Stimulated activated CD8-positive, alpha-beta memory T cell treated with anti-CD3 and anti-CD28 coated beads, Interleukin-4, amount 100 ng/mL, for 24 hours (primary cell): Measurements from ENCODE around the gene POGLUT2.
"Not testable (repeated sequence)": the region's sequence is repeated elsewhere in the genome, so short reads cannot be mapped to it uniquely, and the experiment has no call there.

Experiments
- DNase-seq: peaks from one replicate; pipeline ENCODE4 v3.0.0-alpha.2; 2020; ENCODE audit warnings: low read depth

The POGLUT2 gene

DNA sequence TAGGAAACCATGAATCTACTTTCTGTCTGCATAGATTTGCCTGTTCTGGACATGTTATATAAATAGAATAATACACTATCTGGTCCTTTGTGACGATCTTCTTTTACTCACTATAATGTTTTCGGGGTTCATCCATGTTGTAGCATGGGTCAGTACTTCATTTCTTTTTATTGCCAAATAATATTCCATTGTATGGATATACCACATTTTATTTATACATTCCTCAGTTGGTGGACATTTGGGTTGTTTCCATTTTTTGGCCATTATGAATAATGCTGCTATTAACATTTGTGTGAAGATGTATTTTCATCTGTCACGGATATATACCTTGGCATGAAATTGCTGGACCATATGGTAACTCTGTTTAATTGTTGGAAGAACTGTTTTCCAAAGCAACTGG is 6.9 kb upstream of the POGLUT2 start:
- no peak for DNase-seq

DNA sequence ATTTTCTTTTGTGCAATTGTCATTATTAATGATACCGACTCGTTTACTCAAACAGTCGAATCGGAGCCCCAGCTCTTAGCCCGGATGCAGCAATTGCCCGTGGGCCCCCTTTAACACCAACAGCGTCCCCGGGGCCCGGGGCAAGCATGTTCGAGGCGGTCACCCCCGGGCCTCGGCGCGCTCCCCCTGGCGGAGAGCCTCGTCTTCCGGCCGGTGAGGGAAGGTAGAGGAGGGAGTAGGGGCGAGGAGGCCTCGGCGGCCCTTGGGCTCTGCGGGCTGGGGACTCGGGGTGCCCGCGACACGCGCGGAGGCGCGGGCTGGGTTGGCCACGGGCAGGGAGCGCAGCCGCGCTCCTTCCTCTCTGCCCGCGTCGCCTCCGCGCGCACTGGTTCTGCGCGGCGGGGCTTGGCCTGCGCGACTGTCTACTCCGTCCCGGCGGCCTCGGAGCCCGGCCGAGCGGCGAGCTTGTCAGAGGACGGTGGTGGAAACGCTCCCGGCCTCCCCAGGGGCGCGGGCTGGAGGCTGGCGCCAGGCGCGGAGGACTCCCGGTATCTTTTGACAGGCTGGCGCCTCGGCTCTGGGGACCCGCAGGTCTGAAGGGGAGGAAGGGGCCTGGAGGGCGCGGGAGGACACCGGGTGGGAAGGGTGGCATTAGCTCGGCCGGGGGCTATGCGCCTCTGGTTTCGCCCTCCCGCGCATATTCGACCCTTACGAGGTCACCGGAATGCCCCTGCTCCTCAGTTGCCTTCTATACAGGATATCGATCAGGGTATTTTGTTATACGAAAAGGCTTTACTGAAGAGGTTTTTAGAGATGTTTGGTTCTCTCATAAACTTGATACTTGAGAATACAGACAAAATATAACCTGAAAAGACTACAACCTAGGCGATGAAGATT is 1.6 kb upstream of the POGLUT2 start:
- DNase-seq, result peak; percentile 82

DNA sequence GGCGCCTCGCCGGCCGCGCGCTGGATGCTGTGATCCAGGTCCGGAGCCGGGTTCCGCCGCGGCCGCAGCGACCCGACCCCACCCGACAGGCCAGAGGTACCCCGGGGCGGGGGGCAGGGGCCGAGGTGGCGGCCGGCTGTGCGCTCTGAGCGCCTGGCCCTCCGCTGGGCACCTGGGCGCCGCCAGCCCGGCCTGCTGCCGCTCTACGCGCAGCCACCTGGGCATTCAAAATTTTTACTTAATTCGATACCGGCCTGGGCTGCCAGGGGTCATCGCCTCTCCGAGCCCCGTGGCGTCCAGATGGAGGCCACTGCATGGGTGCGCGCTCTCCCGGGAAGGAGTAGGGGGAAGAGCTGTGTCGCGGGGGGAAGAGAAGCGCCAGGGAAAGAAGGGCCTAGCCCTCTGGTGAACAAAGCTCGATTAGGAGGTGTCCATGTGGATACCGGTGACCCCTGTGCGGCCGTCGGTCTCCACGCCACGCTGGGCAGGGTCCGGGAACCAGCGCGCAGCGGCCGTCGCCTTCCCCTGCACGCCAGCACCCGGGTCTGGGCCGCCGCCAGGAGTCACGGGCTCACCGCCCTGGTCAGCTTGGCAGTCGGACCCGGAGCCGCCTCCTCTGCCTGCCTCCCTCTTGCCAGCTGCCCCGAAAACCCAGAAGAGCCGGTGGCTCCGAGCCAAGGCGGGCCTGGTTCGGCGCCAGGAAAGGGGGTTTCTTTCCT is 809 bp upstream of the POGLUT2 start:
- DNase-seq, result no peak

DNA sequence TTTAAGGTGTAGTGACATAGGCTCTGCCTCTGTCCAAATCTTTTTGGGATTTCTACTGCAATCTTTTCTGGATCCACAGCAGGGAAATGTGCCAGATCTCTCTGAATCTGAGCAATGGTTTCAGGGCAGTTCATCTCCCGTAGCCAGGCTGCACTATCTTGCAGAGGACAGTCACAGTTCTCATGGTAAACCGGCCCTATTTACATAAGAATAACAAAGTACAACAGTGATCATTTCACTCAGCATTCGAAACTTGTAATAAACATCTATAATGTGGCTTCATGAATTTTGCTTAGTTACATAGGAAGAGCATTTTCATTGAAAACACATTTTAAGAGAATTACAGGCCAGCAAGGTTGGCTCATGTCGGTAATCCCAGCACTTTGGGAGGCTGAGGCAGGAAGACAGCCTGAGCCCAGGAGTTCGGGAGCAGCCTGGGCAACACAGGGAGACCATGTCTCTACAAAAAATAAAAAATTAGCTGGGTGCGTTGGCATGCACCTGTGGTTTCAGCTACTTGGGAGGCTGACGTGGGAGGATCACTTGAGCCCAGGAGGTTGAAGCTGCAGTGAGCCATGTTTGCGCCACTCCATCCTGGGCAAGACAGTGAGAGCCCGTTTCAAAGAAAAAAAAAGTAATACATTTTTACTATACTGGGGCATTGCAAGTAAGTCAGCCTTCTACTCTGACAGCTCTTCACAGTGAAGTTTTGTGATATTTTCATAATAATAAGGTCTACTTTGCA is 5.0 kb downstream of the POGLUT2 start:
- no peak for DNase-seq

DNA sequence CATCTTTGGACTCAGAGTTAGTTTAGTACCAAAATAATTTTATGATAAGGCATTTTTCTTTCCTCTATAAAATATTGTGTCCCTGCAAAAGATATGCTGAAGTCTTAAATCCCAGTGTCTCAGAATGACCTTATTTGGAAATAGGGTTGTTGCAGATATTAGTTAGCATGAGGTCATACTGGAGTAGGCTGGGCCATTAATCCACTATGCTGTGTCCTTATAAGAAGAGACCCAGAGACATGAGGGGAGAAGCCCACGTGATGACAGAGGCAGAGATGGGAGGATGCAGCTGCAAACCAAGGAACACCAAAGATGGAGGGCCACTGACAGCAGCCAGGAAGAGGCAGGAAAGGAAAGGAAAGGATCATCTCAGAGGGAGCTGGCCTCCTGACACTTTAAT is 6.4 kb downstream of the POGLUT2 start:
- DNase-seq, result no peak

- no peak for DNase-seq
Observed at GRCh38 chr13:102788683-102789082, 10.1 kb downstream of the POGLUT2 start.

GRCh38 chr13:102784483-102784882 is 14.3 kb downstream of the POGLUT2 start:
- DNase-seq, result no peak

- DNase-seq, result no peak
Observed at GRCh38 chr13:102781591-102781990, 17.2 kb downstream of the POGLUT2 start.

DNA sequence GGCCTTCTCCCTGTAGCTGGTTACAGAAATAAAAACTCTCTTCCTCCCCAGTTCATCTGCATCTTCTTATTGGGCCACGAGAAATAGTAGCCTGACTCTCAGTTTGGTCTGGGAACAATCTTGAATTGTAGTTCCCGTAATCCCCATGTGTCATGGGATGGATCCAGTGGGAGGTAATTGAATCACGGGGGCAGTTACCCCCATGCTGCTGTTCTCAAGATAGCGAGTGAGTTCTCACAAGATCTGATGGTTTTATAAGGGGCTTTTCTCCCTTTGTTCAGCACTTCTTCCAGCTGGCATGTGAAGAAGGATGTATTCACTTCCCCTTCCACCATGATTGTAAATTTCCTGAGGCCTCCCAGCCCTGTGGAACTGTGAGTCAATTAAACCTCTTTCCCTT is 18.1 kb downstream of the POGLUT2 start:
- DNase-seq, result not testable (repeated sequence)

GRCh38 chr13:102779436-102780159 is 19.2 kb downstream of the POGLUT2 start:
- DNase-seq, result no peak

- no peak for DNase-seq
Observed at GRCh38 chr13:102777736-102778135, 21.0 kb downstream of the POGLUT2 start.

GRCh38 chr13:102776271-102776670 is 22.5 kb downstream of the POGLUT2 start:
- no peak for DNase-seq

DNA sequence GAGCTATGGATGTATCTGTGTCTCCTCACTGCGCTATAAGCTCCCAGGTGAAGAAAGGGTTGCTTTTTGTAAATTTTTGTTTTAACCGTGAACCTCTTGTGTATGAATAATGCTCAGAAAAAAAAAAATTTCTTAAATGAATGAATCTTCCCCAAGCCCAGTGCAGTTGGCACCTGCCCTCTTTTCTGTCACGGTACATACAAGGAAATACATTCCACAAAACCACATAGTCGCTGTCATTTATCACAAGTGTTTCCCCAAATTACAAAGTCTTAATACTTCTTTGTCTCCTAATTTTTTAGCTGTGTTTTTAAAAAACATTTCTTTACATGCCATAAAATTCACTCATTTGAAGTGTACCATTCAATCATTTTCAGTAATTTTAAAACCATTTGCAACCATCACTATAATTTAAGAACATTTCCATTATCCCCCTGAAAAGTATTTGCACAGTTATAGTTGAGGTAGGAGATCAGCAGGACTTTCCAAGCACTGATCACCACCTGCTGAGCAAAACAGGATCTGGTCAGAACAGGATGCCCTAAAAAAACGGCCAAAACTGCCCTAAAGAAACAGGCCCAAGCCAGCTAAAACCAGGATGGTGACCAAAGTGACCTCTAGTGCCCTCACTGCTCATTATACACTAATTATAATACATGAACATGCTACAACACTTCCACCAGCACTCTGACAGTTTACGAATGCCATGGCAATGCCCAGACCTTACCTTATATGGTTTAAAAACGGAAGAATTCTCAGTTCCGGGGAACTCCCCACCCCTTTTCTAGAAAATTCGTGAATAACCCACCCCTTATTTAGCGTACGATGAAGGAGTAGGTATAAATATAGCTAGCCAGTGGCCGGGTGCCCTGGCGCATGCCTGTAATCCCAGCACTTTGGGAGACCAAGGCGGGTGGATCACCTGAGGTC is 23.9 kb downstream of the POGLUT2 start:
- no peak for DNase-seq

GRCh38 chr13:102774214-102774568 is 24.6 kb downstream of the POGLUT2 start:
- DNase-seq, result no peak

DNA sequence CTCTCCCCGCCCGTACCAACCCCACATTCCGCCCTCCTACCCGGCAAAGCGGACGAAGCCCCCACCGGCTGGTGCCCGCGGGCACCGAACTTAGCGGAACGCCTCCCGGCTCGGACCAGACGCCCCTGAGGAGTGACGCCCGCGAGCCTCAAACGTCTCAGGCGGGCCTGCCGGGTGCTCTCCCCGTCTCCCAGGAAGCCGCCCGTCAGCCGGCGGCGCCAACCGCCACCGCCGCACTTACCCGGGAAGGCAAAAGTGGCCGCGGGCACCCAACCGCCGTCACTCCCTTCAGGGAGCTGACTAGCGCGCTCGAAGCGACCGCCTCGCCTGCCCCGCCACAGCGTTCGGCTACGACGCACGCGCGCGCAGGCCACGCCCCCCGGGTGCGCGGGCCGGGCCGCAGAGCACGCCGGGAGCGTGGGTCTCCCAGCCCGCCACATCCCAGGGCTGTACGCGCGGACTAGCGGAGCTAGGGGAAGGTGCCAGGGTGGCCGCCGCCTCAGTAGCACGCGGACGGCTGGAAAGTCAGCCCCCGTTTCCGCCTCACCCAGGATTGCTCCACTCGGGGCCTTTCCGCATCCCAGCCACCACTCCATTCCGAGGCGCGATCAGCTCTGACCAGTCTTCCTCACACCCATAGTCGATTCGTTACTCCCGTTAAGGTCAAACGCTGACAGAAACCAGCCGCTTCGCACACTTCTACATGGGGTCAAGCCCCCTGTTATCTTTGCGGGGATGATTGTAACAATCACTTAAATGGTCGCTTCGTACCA is 25.1 kb downstream of the POGLUT2 start, which contains the start of gene TEX30:
Gene TEX30, minus strand, starts transcription at position 346 of the 773 bp plus-strand sequence. CDS start 3,760 bp downstream, outside the sequence.
- peak; percentile 82 for DNase-seq

DNA sequence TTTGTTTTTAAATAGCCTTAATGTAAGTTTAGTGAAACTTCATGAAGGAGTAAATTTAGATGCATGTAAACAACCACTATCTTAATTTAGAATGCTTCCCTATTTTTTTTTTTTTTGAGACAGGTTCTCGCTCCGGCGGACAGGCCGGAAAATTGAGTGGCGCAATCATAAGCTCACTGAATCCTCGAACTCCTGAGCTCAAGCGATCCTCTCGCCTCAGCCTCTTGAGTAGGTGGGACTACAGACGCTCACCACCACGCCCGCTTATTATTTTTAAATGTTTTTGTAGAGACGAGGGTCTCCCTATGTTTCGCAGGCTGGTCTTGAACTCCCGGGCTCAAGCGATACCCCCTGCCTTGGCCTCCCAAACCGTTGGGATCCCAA is 26.7 kb downstream of the POGLUT2 start:
- DNase-seq, result no peak

DNA sequence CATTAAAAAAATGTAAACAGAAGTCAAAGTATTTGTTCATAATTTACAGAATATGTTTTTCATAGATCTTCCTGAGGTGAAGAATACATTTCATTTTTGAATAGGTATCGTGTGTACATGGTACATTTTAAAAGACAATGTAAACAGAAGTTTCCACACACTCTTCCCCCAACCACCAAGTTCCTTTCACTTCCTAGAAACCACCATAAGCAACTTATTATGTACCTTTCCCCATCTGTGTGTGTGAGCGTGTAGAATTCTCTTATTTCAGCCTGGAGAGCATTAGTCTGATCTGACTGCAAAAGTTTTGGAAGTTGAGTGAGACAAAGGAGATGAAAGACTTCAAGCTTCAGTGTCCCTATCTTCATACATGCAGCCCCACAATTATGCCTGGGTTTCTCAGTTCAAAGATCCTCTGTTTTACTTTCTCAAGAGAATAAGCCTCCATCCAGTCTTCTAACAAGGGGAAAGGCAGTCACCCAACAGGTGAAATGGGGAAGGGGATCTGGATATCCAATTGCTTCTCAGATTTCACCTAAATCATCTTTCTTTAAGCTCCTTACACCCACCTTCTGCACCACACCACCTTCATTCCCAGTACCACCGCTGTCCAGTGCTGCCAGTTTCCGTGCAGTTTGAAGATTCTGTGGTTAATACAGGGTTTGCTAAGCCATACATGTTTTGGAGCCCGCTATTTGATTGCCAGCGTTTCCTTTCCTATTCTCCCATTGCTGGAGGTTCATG is 27.3 kb downstream of the POGLUT2 start:
- no peak for DNase-seq

- no peak for DNase-seq
Observed at GRCh38 chr13:102770435-102770834, 28.3 kb downstream of the POGLUT2 start.

DNA sequence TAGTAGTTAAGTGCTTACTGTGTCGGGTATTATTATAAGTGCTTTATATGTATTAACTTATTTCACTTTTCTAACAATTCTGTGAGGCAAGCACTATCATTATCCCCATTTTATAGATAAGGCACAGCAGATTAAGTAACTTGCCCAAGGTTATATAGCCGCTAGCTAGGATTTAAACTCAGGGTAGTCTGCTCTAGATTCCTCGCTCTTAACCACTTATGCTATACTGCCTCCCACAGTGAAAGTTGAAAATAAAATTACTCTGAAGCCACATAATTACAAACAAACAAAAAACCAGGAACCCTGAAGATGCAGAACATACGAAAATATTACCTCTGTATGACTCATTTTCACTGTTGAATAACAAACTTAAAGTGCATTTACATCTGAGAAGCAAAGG is 29.1 kb downstream of the POGLUT2 start:
- DNase-seq, result no peak
